K562 (cell line): ENCODE measurements around the gene POU2F3.

Source experiments
- NFATC3 ChIP-seq: fragments of 450-650 bp; IDR thresholded peaks from 2 replicates; pipeline ENCODE4 v1.6.1; 2017; ENCODE audit warnings: mild to moderate bottlenecking
- TCF3 ChIP-seq: sonication (generic); formaldehyde crosslinking; IDR thresholded peaks from 2 replicates; pipeline ENCODE4 v1.4.0; 2020; ENCODE audit warnings: mild to moderate bottlenecking, missing genetic modification reagents

- TF ChIP-seq NFATC3 (no peak), TCF3 (CRISPR knock-in tag) (no peak)
These were observed 926 bp downstream of the POU2F3 start for GRCh38 chr11:120240866-120241265.
